Activated naive CD8-positive, alpha-beta T cell treated with anti-CD3 and anti-CD28 coated beads, Interleukin-2, amount 10 ng/mL, durations not matched to agents 7 days and 5 days (primary cell): Measurements from ENCODE around the gene PNLIPRP3. TPM values are rescaled to one million over a fixed set of nuclear protein-coding genes. Genes with fewer than 3 reads are reported as not detected.

Experiments used
- ATAC-seq: fragments of 150-1000 bp; cut with Tn5 transposase; one replicate; pipeline ENCODE4 v1.10.0; 2021; ENCODE audit warnings: low read depth, moderate library complexity
- POLR2A ChIA-PET: fragments of 350-600 bp; sonication (Branson Sonifier 250); formaldehyde crosslinking; loops from one replicate; lab custom pipeline; 2021; ENCODE audit warnings: antibody characterized with exemption; lab: Charles Lee
- DNase-seq: peaks from one replicate; pipeline ENCODE4 v3.0.0; 2021
- H3K27ac Mint-ChIP-seq: one replicate; pipeline ENCODE4 v1.8.0; 2022; ENCODE audit warnings: mild to moderate bottlenecking, mixed read lengths
- H3K27me3 Mint-ChIP-seq: one replicate; pipeline ENCODE4 v1.8.0; 2022; ENCODE audit warnings: mild to moderate bottlenecking, moderate library complexity, mixed read lengths
- H3K36me3 Mint-ChIP-seq: one replicate; pipeline ENCODE4 v1.8.0; 2021; ENCODE audit warnings: mild to moderate bottlenecking, mixed read lengths
- H3K4me1 Mint-ChIP-seq: one replicate; pipeline ENCODE4 v1.8.0; 2021; ENCODE audit warnings: mixed read lengths
- H3K4me3 Mint-ChIP-seq: one replicate; pipeline ENCODE4 v1.8.0; 2022; ENCODE audit warnings: mild to moderate bottlenecking, moderate library complexity, mixed read lengths
- H3K9me3 Mint-ChIP-seq: one replicate; pipeline ENCODE4 v1.8.0; 2021; ENCODE audit warnings: mixed read lengths
- total RNA-seq, 2 experiments: library from RNA; stranded (reverse); gene quantifications; one replicate each; pipeline ENCODE4 v1.2.3, GENCODE V29; 2021

The PNLIPRP3 gene
- total RNA-seq, 2 experiments from 2014 or later, result not detected

- Mint-ChIP-seq H3K9me3 (no peaks in the 10 kb centered on the region), H3K4me3 (no peak overlapping the region), H3K36me3 (no peaks in the 10 kb centered on the region), H3K27me3 (peaks cover 2% of the 10 kb centered on the region), H3K27ac (no peak overlapping the region), H3K4me1 (no peaks in the 10 kb centered on the region)
- POLR2A ChIA-PET, result no interaction called here
- ATAC-seq (no peak), DNase-seq (no peak)
These were observed 5.8 kb upstream of the PNLIPRP3 start for GRCh38 chr10:116421815-116422214.

GRCh38 chr10:116429288-116429977 lies 1.8 kb downstream of the PNLIPRP3 start:
- ATAC-seq, result no peak
- Mint-ChIP-seq H3K36me3 (no peaks in the 10 kb centered on the region), H3K4me1 (no peaks in the 10 kb centered on the region), H3K4me3 (no peak overlapping the region), H3K27ac (no peak overlapping the region), H3K27me3 (peaks cover 2% of the 10 kb centered on the region), H3K9me3 (no peaks in the 10 kb centered on the region)
- no peak for DNase-seq
- POLR2A ChIA-PET, result no interaction called here

GRCh38 chr10:116430288-116430687 lies 2.6 kb downstream of the PNLIPRP3 start:
- ATAC-seq, result no peak
- POLR2A ChIA-PET, result no interaction called here
- H3K27me3 Mint-ChIP-seq, result peaks cover 2% of the 10 kb centered on the region
- H3K4me1 Mint-ChIP-seq, result no peaks in the 10 kb centered on the region
- H3K4me3 Mint-ChIP-seq, result no peak overlapping the region
- no peak overlapping the region for H3K27ac Mint-ChIP-seq
- H3K9me3 Mint-ChIP-seq, result no peaks in the 10 kb centered on the region
- DNase-seq, result no peak
- H3K36me3 Mint-ChIP-seq, result no peaks in the 10 kb centered on the region

GRCh38 chr10:116431598-116431997 lies 4.0 kb downstream of the PNLIPRP3 start:
- POLR2A ChIA-PET, result no interaction called here
- no peaks in the 10 kb centered on the region for H3K4me1 Mint-ChIP-seq
- H3K4me3 Mint-ChIP-seq, result no peak overlapping the region
- H3K27ac Mint-ChIP-seq, result no peak overlapping the region
- DNase-seq (no peak), ATAC-seq (no peak)
- no peaks in the 10 kb centered on the region for H3K27me3 Mint-ChIP-seq
- H3K9me3 Mint-ChIP-seq, result no peaks in the 10 kb centered on the region
- no peaks in the 10 kb centered on the region for H3K36me3 Mint-ChIP-seq

- peaks cover 7% of the 10 kb centered on the region for H3K4me1 Mint-ChIP-seq
- no peaks in the 10 kb centered on the region for H3K36me3 Mint-ChIP-seq
- no peak overlapping the region for H3K27ac Mint-ChIP-seq
- ATAC-seq, result no peak
- H3K4me3 Mint-ChIP-seq, result no peak overlapping the region
- H3K9me3 Mint-ChIP-seq, result no peaks in the 10 kb centered on the region
- POLR2A ChIA-PET, result no interaction called here
- no peak for DNase-seq
- H3K27me3 Mint-ChIP-seq, result no peaks in the 10 kb centered on the region
These were observed 9.5 kb downstream of the PNLIPRP3 start for GRCh38 chr10:116437076-116437692.

- Mint-ChIP-seq H3K4me1 (peaks cover 7% of the 10 kb centered on the region), H3K27me3 (no peaks in the 10 kb centered on the region), H3K9me3 (no peaks in the 10 kb centered on the region), H3K4me3 (no peak overlapping the region), H3K27ac (no peak overlapping the region), H3K36me3 (no peaks in the 10 kb centered on the region)
- ATAC-seq (no peak), DNase-seq (no peak)
- POLR2A ChIA-PET, result no interaction called here
These were observed 12.8 kb downstream of the PNLIPRP3 start for GRCh38 chr10:116440330-116441030.

- Mint-ChIP-seq H3K27me3 (peaks cover 6% of the 10 kb centered on the region), H3K27ac (no peak overlapping the region), H3K4me3 (no peak overlapping the region), H3K4me1 (no peaks in the 10 kb centered on the region), H3K36me3 (no peaks in the 10 kb centered on the region), H3K9me3 (no peaks in the 10 kb centered on the region)
- DNase-seq, result no peak
- no peak for ATAC-seq
- POLR2A ChIA-PET, result no interaction called here
These were observed 17.0 kb downstream of the PNLIPRP3 start for GRCh38 chr10:116444527-116445142.

- Mint-ChIP-seq H3K4me1 (no peaks in the 10 kb centered on the region), H3K4me3 (no peak overlapping the region), H3K9me3 (no peaks in the 10 kb centered on the region), H3K27me3 (peaks cover 11% of the 10 kb centered on the region), H3K36me3 (no peaks in the 10 kb centered on the region), H3K27ac (no peak overlapping the region)
- POLR2A ChIA-PET, result no interaction called here
- DNase-seq (no peak), ATAC-seq (no peak)
These were observed 23.2 kb downstream of the PNLIPRP3 start for GRCh38 chr10:116450861-116451260.

GRCh38 chr10:116451711-116452337 lies 24.2 kb downstream of the PNLIPRP3 start:
- Mint-ChIP-seq H3K36me3 (no peaks in the 10 kb centered on the region), H3K9me3 (no peaks in the 10 kb centered on the region), H3K4me3 (no peak overlapping the region), H3K27ac (no peak overlapping the region), H3K27me3 (peaks cover 11% of the 10 kb centered on the region), H3K4me1 (no peaks in the 10 kb centered on the region)
- POLR2A ChIA-PET, result no interaction called here
- no peak for ATAC-seq
- no peak for DNase-seq

- DNase-seq (no peak), ATAC-seq (no peak)
- Mint-ChIP-seq H3K9me3 (no peaks in the 10 kb centered on the region), H3K27me3 (peaks cover 11% of the 10 kb centered on the region), H3K4me3 (no peak overlapping the region), H3K36me3 (no peaks in the 10 kb centered on the region), H3K4me1 (no peaks in the 10 kb centered on the region), H3K27ac (no peak overlapping the region)
- POLR2A ChIA-PET, result no interaction called here
These were observed 24.7 kb downstream of the PNLIPRP3 start for GRCh38 chr10:116452338-116452720.

GRCh38 chr10:116457488-116457887 lies 29.8 kb downstream of the PNLIPRP3 start:
- ATAC-seq, result no peak
- POLR2A ChIA-PET, result no interaction called here
- peaks cover 13% of the 10 kb centered on the region for H3K27me3 Mint-ChIP-seq

GRCh38 chr10:116460219-116460618 lies 32.6 kb downstream of the PNLIPRP3 start:
- no peak overlapping the region for H3K4me3 Mint-ChIP-seq
- peaks cover 11% of the 10 kb centered on the region for H3K27me3 Mint-ChIP-seq
- no peaks in the 10 kb centered on the region for H3K4me1 Mint-ChIP-seq
- H3K9me3 Mint-ChIP-seq, result no peaks in the 10 kb centered on the region
- DNase-seq (no peak), ATAC-seq (no peak)
- no peak overlapping the region for H3K27ac Mint-ChIP-seq
- POLR2A ChIA-PET, result no interaction called here
- H3K36me3 Mint-ChIP-seq, result no peaks in the 10 kb centered on the region

More at GRCh38 chr10:116457488-116457887, 29.8 kb downstream of the PNLIPRP3 start:
- no peak for DNase-seq
- Mint-ChIP-seq H3K36me3 (no peaks in the 10 kb centered on the region), H3K4me1 (no peaks in the 10 kb centered on the region), H3K4me3 (no peak overlapping the region), H3K27ac (no peak overlapping the region), H3K9me3 (no peaks in the 10 kb centered on the region)

GRCh38 chr10:116461680-116462079 lies 34.0 kb downstream of the PNLIPRP3 start:
- DNase-seq (no peak), ATAC-seq (no peak)
- Mint-ChIP-seq H3K4me1 (no peaks in the 10 kb centered on the region), H3K27me3 (peaks cover 11% of the 10 kb centered on the region), H3K27ac (no peak overlapping the region), H3K9me3 (no peaks in the 10 kb centered on the region), H3K4me3 (no peak overlapping the region), H3K36me3 (no peaks in the 10 kb centered on the region)
- POLR2A ChIA-PET, result no interaction called here
